GM12878 (cell line): ENCODE results near the gene PARP15.
"Not testable (repeated sequence)": the region's sequence is repeated elsewhere in the genome, so short reads cannot be mapped to it uniquely, and the experiment has no call there.

Experiments used
- EP300 ChIP-seq, 2 experiments: fragments of 150-350 bp in 1 of 2; IDR thresholded peaks; 2 replicates each; pipeline ENCODE4 v1.6.1; 2011 to 2012; ENCODE audit warnings: low read depth in 2 of 2, low read length in 2 of 2, borderline replicate concordance in 1 of 2, improper control_type of control experiment in 1 of 2, inconsistent platforms in 1 of 2; ENCODE audit not compliant: control insufficient read depth in 1 of 2
- REST ChIP-seq: IDR thresholded peaks from 2 replicates; pipeline ENCODE4 v1.6.1; 2012; ENCODE audit warnings: mild to moderate bottlenecking, low read depth, low read length

GRCh38 chr3:122568131-122568530, 9.3 kb upstream of the PARP15 start:
- TF ChIP-seq EP300 (IDR thresholded peaks at IDR 0.05; ENCODE audit: borderline replicate concordance in 1 of 2, control insufficient read depth in 1 of 2, low read depth in 2 of 2, low read length in 2 of 2); REST: not testable (repeated sequence)
